Endothelial cell (in vitro differentiated cells): ENCODE data around the gene CIDEB. TPM values are rescaled to one million over a fixed set of nuclear protein-coding genes. Genes with fewer than 3 reads are reported as not detected.

Experiments
- DNase-seq: peaks from one replicate; pipeline ENCODE4 v3.0.0; 2021; ENCODE audit warnings: low spot score
- H3K27ac Mint-ChIP-seq: one replicate; pipeline ENCODE4 v1.8.0; 2021; ENCODE audit warnings: mixed read lengths, inconsistent platforms; ENCODE audit not compliant: unreplicated experiment
- H3K27me3 Mint-ChIP-seq: one replicate; pipeline ENCODE4 v1.8.0; 2021; ENCODE audit warnings: mild to moderate bottlenecking, moderate library complexity, mixed read lengths, inconsistent platforms; ENCODE audit not compliant: unreplicated experiment
- H3K36me3 Mint-ChIP-seq: one replicate; pipeline ENCODE4 v1.8.0; 2021; ENCODE audit warnings: mild to moderate bottlenecking, low read depth, mixed read lengths, inconsistent platforms; ENCODE audit not compliant: unreplicated experiment
- H3K4me1 Mint-ChIP-seq: one replicate; pipeline ENCODE4 v1.8.0; 2021; ENCODE audit warnings: mild to moderate bottlenecking, mixed read lengths, inconsistent platforms; ENCODE audit not compliant: unreplicated experiment
- H3K4me3 Mint-ChIP-seq: one replicate; pipeline ENCODE4 v1.8.0; 2021; ENCODE audit warnings: mild to moderate bottlenecking, mixed read lengths, inconsistent platforms; ENCODE audit not compliant: unreplicated experiment
- H3K9me3 Mint-ChIP-seq: one replicate; pipeline ENCODE4 v1.8.0; 2021; ENCODE audit warnings: mixed read lengths, inconsistent platforms; ENCODE audit not compliant: unreplicated experiment
- CTCF ChIP-seq: fragments of 200-600 bp; sonication (generic); IDR thresholded peaks from one replicate; pipeline ENCODE4 v1.5.0; 2021; ENCODE audit warnings: antibody characterized with exemption; ENCODE audit not compliant: unreplicated experiment
- total RNA-seq: library from RNA; stranded (reverse); fragmentation: NEBNext Ultra II Directional; extraction: Animal tissue kit (Norgen Biotek cat#: 25700); gene quantifications from one replicate; pipeline ENCODE4 v1.2.1, GENCODE V29; 2021; ENCODE audit not compliant: unreplicated experiment

The CIDEB gene
- total RNA-seq, 1 donor from 2014 or later: 0.82 TPM

GRCh38 chr14:24279301-24280186, 28.2 kb downstream of the CIDEB start:
- Mint-ChIP-seq H3K27ac (no peak overlapping the region), H3K4me3 (no peak overlapping the region), H3K4me1 (peaks cover 8% of the 10 kb centered on the region), H3K27me3 (peaks cover 11% of the 10 kb centered on the region), H3K36me3 (peaks cover 3% of the 10 kb centered on the region), H3K9me3 (no peaks in the 10 kb centered on the region)
- no peak for TF ChIP-seq CTCF
- no peak for DNase-seq

- Mint-ChIP-seq H3K36me3 (peaks cover 3% of the 10 kb centered on the region), H3K27ac (peak overlapping the region; percentile 26), H3K4me3 (peak overlapping the region; percentile 16), H3K27me3 (peaks cover 11% of the 10 kb centered on the region), H3K9me3 (no peaks in the 10 kb centered on the region), H3K4me1 (peaks cover 8% of the 10 kb centered on the region)
- DNase-seq: no peak
- no peak for TF ChIP-seq CTCF
Measured at GRCh38 chr14:24278424-24278823, 29.4 kb downstream of the CIDEB start.

GRCh38 chr14:24277606-24278321, 30.0 kb downstream of the CIDEB start:
- Mint-ChIP-seq H3K9me3 (no peaks in the 10 kb centered on the region), H3K4me1 (peaks cover 8% of the 10 kb centered on the region), H3K27ac (no peak overlapping the region), H3K27me3 (peaks cover 11% of the 10 kb centered on the region), H3K36me3 (peaks cover 3% of the 10 kb centered on the region), H3K4me3 (no peak overlapping the region)
- DNase-seq: no peak
- TF ChIP-seq CTCF: no peak

GRCh38 chr14:24277071-24277470, 30.7 kb downstream of the CIDEB start:
- no peak for TF ChIP-seq CTCF
- Mint-ChIP-seq H3K27ac (no peak overlapping the region), H3K4me1 (peaks cover 13% of the 10 kb centered on the region), H3K9me3 (no peaks in the 10 kb centered on the region), H3K27me3 (peaks cover 10% of the 10 kb centered on the region), H3K36me3 (peaks cover 3% of the 10 kb centered on the region), H3K4me3 (no peak overlapping the region)
- DNase-seq: no peak

GRCh38 chr14:24274101-24274543, 33.7 kb downstream of the CIDEB start:
- Mint-ChIP-seq H3K27ac (no peak overlapping the region), H3K36me3 (peaks cover 8% of the 10 kb centered on the region), H3K27me3 (peaks cover 10% of the 10 kb centered on the region), H3K4me1 (peaks cover 17% of the 10 kb centered on the region), H3K9me3 (no peaks in the 10 kb centered on the region), H3K4me3 (no peak overlapping the region)
- TF ChIP-seq CTCF: no peak
- no peak for DNase-seq
